Measurements from ENCODE around the gene SLC35F3.

Gene SLC35F3

DNA sequence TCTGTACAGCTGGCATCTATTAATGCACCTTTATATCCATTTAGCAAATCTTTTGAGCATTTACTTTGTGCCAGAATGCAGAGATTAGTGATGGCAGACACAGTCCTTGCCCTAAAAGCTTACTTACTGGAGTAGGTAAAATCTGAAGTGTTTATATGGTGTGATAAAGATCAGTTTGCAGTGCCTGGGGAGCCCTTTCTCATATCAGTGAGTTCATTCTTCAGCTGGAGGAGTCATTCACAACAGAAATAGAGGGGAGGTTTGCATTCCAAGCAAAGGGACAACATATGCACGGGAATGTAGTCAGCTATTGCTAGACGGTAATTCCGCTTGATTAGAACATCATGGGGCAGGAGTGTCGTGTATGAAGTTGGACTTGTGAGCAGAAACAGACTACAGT lies 8.4 kb downstream of the SLC35F3 start:
- DNase-seq, result no peak

- DNase-seq, result no peak
Measured at GRCh38 chr1:233916706-233917105, 12.2 kb downstream of the SLC35F3 start.

DNA sequence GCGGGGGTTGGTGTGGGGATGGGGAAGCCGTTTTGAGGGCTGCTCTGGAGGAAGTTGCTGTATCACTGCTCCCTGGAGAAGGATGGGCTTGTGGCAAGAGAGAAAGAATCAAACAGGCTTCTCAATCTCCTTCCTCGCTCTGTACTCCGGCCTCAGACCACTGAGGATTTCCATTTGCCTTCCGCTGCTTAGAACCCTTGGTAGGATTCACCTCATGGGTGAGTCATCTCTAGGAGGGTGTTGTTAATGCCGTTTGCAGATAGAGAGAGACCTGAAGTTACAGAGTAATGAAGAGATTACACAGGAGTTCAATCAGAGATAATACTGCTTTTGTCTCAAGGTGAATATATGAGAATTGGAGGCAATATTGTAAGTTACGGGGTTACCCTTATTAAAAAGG lies 15.3 kb downstream of the SLC35F3 start:
- no peak for DNase-seq

- no peak for DNase-seq
Measured at GRCh38 chr1:233928123-233928522, 23.6 kb downstream of the SLC35F3 start.

DNA sequence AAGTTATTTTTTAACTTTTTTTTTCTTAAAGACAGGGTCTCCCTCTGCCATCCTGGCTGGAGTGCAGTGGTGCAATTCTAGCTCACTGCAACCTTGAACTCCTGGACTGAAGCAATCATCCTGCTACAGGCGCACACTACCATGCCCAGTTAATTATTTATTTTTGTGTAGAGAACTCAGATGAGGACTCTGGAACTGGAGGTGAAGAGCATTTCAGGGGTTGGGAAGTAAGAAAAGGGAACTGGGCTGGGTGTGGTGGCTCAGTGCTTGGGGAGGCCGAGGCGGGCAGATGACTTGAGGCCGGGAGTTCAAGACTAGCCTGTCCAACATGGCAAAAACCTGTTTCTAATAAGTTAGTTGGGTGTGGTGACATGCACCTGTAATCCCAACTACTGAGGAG lies 28.9 kb downstream of the SLC35F3 start:
- DNase-seq, result no peak

GRCh38 chr1:233935297-233935868 lies 30.9 kb downstream of the SLC35F3 start:
- DNase-seq, result no peak

DNA sequence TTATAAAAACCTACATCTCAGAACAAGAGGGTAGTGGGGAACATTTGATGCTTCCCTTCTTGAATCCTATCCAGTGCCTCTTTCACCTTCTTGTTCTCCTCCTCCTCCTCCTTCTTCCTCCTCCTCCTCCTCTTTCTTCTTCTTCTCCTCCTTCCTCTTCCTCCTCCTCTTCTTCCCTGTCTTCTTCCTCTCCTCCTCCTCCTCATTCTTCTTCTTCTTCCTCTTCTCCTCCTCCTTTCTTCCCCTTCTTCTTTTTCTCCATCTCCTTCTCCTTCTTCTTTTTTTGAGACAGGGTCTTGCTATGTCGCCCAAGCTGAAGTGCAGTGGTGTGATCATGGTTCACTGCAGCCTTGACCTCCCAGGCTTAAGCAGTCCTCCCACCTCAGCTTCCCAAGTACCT lies 31.9 kb downstream of the SLC35F3 start:
- DNase-seq, result no peak

GRCh38 chr1:233936842-233937241 lies 32.4 kb downstream of the SLC35F3 start:
- DNase-seq, result no peak

- DNase-seq, result no peak
Measured at GRCh38 chr1:233938476-233938875, 34.0 kb downstream of the SLC35F3 start.

DNA sequence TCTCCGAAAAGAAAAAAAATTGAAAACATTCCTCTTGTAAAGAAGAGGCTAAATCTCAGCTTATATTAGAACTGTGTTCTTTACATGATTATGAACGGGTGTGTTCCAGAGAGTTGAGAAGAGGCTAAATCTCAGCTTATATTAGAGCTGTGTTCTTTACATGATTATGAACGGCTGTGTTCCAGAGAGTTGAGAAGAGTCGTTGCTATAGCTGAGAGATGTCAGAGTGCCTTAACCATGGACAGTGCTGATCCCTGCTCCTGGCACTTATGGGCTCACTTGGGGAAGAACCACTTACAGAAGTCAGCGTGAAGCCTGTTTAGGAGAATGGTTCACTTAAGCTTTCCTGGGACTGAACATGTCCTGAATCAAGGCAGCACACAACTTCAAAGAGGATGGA lies 35.0 kb downstream of the SLC35F3 start:
- DNase-seq, result no peak

GRCh38 chr1:233940908-233941307 lies 36.4 kb downstream of the SLC35F3 start:
- no peak for DNase-seq

DNA sequence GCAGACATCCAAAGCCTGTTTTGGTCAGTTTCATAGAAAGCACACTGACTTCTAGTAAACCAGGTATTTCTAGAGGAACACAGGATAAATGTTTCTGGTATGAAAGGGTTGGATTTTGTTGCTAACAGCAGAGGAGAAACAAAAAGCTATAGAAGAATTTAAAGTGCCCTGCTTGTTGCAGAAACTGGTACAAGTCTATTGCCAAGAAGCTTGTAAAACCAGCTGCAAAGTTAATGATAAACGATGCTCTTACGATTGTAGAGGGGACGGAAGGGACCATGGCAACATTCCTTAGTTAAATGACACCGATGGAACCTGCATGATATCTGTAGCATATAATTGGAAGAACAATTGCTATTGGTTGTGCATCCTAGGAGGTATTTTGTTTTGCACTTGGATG lies 40.1 kb downstream of the SLC35F3 start:
- DNase-seq, result no peak

GRCh38 chr1:233945573-233945972 lies 41.1 kb downstream of the SLC35F3 start:
- DNase-seq, result no peak

DNA sequence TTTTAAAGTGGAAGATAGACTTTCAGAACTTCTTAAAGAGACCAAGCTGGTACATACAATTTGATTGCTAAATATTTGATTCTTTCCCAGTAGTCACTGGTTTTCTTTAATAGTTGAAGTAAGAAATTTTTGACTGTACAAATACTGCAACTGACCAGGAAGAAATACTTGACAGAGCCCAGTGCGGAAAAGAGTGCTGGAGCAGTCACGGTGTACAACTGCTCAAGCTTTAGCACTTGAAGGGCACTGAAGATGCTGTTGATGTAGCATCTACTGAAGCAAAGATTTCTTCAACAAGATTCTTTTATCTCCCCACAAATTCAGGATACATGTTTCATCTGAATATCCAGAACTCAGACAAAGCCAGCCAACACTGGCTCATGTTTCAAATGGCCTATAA lies 41.5 kb downstream of the SLC35F3 start:
- no peak for DNase-seq

DNA sequence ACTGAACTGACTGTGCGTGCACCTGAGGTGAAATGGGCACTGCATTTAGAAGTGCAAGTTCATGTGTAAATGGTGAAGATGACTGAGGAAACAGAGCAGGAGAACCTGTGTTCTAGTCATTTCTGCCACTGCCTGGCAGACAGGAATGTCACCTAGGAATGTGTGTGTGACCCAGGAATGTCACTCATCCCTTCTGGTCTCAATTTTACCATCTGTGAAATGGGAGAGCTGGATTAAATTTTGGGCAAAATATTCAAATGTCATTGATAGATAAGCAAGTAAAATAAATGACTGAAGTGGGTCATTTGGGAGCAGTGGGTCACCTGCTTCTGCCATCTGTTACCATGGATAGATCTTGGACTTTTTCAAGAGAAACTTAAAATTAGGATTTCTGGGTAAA lies 42.2 kb downstream of the SLC35F3 start:
- no peak for DNase-seq

GRCh38 chr1:233951804-233952203 lies 47.3 kb downstream of the SLC35F3 start:
- DNase-seq, result no peak

DNA sequence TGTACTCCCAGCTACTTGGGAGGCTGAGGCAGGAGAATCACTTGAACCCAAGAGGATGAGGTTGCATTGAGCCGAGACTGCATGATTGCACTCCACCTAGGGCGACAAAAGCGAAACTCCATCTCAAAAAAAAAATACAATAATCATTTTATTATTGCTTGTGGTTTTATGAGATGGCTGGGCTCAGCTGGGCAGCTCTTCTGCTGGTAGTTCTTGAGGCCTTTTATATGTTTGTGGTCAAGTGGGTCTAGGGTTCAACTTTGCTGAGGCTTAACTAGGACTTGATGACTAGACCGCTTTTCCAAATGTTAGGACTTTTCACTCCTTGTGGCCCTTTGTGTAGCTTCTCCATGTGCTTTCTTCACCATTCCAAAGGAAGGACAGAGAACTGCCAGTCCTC lies 53.2 kb downstream of the SLC35F3 start:
- no peak for DNase-seq

DNA sequence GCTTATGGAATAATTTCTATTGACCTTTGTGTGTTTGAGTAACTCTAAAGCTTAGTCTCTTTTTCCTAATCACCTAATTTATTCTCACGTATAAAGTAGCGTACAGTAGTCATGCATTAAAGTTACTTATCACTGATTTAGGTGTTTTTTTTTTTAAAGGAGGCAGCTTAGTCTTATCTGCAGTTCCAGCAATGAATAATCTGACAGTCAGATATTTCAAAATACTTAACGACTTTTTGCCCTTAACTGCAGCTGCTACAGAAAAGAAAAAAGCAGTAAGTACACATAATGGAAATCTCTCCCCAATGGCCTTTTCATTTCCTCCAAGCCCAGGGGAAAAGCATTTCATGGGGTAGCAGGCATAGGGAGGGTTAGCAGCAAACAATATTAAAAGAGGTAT lies 54.6 kb downstream of the SLC35F3 start:
- no peak for DNase-seq

GRCh38 chr1:233959971-233960370 lies 55.5 kb downstream of the SLC35F3 start:
- no peak for DNase-seq

DNA sequence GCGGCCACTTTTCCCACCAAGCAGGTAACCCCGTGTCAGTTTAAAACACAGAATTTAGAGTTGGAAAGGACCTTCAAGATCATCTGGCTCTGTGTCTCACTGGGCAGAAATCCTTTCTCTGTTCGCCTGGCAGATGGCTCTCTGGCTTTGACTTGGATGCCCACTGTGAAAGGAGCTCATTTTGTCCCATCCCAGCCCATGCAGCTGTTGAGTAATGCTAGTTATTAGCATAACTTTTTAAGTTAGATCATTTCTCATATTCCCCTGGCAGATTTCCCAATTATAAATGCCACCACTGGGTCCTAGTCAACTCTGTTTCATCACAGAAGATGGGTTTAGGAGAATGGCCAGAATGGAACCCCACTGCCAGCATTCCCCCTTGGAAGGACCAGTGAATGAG lies 55.9 kb downstream of the SLC35F3 start:
- DNase-seq, result no peak

DNA sequence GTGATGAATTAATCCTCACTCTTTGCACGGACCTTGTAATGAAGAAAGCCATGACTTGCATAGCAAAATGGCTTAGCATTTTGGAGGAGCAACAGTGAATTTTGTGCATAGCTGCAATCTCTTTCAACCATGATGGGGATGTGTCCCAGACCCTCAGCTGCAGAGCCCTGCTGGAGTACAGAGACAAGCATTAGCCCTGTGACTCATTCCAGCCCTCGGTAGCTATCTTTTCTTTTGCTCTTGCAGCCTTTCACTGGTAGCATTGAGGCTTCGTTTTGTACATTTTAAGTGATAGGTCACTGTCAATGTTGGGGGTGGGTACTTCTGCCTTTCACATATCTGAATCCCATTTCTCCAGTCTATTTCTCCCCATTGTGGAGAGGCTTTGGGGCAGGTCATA lies 58.4 kb downstream of the SLC35F3 start:
- no peak for DNase-seq

DNA sequence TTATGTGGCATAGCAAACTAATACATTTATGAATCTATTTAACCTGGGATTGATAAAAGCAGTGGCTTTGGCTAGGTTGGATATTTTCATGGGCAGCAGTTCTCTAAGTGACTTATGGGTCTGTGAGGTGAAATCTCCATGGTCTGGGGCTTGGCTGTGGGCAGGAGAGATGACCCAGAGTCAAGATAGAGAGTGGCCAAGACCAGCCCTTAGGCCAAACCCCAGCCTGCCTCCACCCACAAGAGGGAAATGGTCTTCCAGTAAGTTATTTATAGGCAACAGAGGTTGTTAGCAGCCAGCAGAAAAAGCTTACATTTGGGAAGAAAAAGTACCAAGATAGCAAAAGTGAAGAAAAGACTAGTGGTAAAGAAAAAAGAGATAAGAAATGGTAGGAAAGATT lies 61.4 kb downstream of the SLC35F3 start:
- no peak for DNase-seq

DNA sequence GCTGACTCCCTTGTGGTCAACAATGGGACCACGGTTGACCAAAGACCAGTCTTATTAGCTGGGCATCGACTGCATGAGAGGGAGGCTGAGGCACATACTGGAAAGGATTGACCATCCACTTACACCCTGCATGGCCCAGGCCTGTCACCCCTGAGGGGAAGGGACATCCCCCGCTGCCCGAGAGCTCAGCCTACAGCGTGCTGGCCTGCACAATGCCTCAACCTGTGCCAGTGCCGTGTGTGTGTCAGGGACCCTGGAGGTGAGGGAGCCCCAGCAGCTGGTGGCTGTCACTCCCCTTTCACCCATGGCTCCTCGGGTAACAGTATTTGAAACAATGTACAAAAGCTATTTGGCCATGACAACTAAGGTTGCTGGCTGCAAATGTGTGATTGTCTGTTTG lies 67.3 kb downstream of the SLC35F3 start:
- DNase-seq, result no peak

DNA sequence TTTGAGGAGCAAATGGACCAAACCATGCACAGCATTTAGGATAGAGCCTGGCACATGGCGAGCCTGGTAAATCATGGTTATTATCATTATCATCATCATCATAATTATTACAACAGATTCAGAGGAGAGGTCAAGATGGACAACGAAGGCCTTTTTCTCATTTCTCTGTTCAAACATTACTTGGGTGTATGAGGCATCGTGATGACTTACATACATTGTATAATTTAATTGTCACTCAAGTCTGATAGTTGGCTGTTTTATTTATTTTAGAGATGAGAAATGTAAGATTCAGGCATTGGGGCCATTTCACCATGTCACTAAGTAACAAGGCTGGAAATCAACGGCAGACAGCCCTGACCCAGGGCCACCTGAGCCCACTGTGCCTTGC lies 68.1 kb downstream of the SLC35F3 start:
- DNase-seq, result no peak

DNA sequence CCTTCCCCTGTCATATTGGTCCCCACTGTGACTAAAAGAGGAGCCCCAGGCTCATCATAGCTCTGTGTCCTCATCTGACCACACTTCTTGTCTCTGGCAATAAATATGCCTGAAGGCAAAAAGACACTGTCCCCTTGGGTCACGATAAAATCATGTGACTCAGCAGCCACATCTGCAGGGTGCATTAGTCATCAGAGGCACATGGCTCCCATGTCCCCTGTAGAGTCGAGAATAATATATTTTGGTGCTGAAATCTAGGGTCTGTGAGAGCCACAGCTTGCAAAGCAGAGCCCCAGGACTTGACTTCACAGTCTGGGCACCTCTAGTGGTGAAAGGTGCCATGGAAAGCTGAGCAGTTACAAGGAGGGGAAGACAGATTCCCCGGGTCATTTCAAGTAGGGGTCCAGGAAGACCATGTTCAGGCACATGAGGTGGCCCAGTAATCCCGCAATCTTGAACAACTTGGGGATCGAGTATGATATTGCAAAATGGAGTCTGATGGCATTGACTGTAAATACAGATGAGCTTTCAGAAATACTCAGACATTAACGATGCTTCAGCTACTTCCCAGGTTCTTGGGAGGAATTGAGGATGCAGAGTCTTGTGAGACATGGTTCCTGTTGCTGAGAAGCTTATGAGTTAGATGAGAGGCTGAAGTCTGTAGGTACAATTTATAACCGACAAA lies 68.6 kb downstream of the SLC35F3 start:
- no peak for DNase-seq

Data from activated T-cell treated with anti-CD3 and anti-CD28 coated beads, Interleukin-2, amount 50 U/mL, for 48 hours (primary cell).